Progenitor cell of endocrine pancreas (in vitro differentiated cells): ENCODE measurements around the gene AKR1C1. TPM values are rescaled to one million over a fixed set of nuclear protein-coding genes. Genes with fewer than 3 reads are reported as not detected.
"Not testable (repeated sequence)": the region's sequence is repeated elsewhere in the genome, so short reads cannot be mapped to it uniquely, and the experiment has no call there.

ENCODE experiments used
- DNase-seq: peaks from one replicate; pipeline ENCODE4 v3.0.0; 2021; ENCODE audit warnings: low spot score; ENCODE audit not compliant: unreplicated experiment
- H3K27ac Mint-ChIP-seq: 2 replicates; pipeline ENCODE4 v1.8.0; 2021; ENCODE audit warnings: mild to moderate bottlenecking, moderate library complexity, mixed read lengths
- H3K27me3 Mint-ChIP-seq: 2 replicates; pipeline ENCODE4 v1.8.0; 2021; ENCODE audit warnings: mixed read lengths
- H3K36me3 Mint-ChIP-seq: 2 replicates; pipeline ENCODE4 v1.8.0; 2022; ENCODE audit warnings: mixed read lengths; ENCODE audit not compliant: insufficient read depth
- H3K4me1 Mint-ChIP-seq: 2 replicates; pipeline ENCODE4 v1.8.0; 2021; ENCODE audit warnings: low read depth, mixed read lengths
- H3K4me3 Mint-ChIP-seq: 2 replicates; pipeline ENCODE4 v1.8.0; 2021; ENCODE audit warnings: low read depth, mild to moderate bottlenecking, moderate library complexity, mixed read lengths
- H3K9me3 Mint-ChIP-seq: 2 replicates; pipeline ENCODE4 v1.8.0; 2021; ENCODE audit warnings: low read depth, mixed read lengths
- total RNA-seq: library from RNA; stranded (reverse); gene quantifications from 2 replicates; pipeline ENCODE4 v1.2.1, GENCODE V29; 2021
- TF ChIP-seq, protein P1 (sequence below): fragments of 200-600 bp; sonication (generic); IDR thresholded peaks from one replicate; pipeline ENCODE4 v1.5.0; 2021; ENCODE audit warnings: antibody characterized with exemption, mild to moderate bottlenecking; ENCODE audit not compliant: unreplicated experiment

Gene AKR1C1
- total RNA-seq, 1 donor from 2014 or later = 4.8 TPM

DNA sequence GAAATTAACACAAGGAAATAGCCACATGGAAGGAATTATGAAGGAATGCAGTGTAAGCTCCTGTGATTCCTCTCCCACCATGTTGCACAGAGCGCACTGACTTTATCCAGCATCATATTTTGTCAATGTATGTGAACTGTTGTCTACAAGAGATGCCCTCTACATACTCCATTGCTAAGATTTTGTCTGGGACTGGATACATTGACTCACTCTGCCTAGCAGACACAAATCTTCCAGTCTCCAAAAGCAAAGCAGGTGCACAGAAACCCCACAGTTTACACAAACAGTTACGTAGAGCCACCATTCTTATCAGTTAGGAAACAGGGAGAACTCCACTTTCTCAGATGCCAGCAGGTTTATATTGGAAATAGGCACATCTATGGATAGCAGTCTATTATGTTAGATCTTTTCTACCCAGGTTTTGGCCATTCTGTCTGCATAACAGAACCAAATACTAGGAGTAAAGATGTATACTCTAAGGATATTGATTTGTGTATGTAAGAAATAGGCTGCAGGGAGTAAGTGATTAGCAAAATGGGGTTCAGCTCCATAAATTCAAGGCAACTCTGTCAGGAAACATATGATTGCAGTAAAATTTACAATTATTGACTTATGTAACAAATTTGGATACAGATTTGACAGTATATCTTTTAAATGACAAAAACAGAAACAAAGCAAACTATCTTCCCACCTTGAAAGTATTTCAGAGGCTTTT is 39.0 kb downstream of the AKR1C1 start:
- H3K4me1 Mint-ChIP-seq = peaks cover 5% of the 10 kb centered on the region
- no peak overlapping the region for H3K27ac Mint-ChIP-seq
- TF ChIP-seq, protein P1, sequence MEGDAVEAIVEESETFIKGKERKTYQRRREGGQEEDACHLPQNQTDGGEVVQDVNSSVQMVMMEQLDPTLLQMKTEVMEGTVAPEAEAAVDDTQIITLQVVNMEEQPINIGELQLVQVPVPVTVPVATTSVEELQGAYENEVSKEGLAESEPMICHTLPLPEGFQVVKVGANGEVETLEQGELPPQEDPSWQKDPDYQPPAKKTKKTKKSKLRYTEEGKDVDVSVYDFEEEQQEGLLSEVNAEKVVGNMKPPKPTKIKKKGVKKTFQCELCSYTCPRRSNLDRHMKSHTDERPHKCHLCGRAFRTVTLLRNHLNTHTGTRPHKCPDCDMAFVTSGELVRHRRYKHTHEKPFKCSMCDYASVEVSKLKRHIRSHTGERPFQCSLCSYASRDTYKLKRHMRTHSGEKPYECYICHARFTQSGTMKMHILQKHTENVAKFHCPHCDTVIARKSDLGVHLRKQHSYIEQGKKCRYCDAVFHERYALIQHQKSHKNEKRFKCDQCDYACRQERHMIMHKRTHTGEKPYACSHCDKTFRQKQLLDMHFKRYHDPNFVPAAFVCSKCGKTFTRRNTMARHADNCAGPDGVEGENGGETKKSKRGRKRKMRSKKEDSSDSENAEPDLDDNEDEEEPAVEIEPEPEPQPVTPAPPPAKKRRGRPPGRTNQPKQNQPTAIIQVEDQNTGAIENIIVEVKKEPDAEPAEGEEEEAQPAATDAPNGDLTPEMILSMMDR = no peak
- no peaks in the 10 kb centered on the region for H3K27me3 Mint-ChIP-seq
- no peaks in the 10 kb centered on the region for H3K9me3 Mint-ChIP-seq
- H3K4me3 Mint-ChIP-seq = no peak overlapping the region
- H3K36me3 Mint-ChIP-seq = no peaks in the 10 kb centered on the region
- DNase-seq = no peak

DNA sequence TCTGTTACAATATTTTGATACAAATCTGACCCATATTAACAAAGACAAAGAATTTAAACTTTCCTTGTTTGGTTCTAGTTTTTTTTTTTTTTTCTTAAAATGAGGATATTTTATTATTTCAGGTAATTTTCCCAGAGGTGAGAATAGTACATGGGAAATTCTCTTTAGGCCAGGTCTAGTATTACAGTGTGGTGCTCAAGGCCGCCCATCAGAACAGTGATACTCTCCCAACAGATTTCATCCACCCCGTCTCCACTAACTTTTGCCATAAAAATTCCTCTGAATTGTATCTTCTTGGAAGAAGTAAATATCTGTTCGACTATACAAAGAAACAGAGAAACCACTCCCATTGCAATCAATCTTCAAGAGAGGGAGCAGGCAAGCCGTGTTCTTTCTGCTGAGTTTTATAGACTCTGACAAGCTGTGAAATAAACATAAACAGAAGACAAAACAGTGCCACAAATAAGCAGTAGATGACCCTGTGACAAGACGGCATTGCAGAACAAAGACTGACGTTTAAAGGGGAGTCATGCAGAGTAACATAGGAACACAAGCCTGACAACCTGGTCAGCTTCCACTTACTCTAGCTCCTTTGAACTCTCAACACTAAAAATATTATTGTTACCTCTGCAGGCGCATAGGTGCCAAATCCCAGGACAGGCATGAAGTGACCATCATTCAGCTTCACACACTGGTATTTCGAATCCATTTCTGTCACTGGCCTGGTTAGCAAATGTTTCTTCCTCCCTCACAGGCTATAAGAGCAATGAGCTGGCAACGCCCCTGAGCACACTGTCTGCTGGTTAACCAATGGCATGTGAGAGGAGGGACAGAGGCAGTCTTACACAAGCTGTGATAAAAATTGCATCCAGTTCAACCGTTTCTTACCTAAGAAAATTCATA is 40.2 kb downstream of the AKR1C1 start, which contains the start of gene AKR1C2:
Gene AKR1C2, minus strand, starts transcription at position 731 of the 903 bp plus-strand sequence. Its CDS starts 22 bp downstream, at position 709.
- H3K4me1 Mint-ChIP-seq, H3K27ac Mint-ChIP-seq, DNase-seq, H3K9me3 Mint-ChIP-seq, H3K4me3 Mint-ChIP-seq, H3K36me3 Mint-ChIP-seq, H3K27me3 Mint-ChIP-seq: not testable (repeated sequence)

GRCh38 chr10:5004030-5004385 is 40.8 kb downstream of the AKR1C1 start:
- not testable (repeated sequence) for H3K4me1 Mint-ChIP-seq, H3K27ac Mint-ChIP-seq, H3K27me3 Mint-ChIP-seq, H3K9me3 Mint-ChIP-seq, H3K36me3 Mint-ChIP-seq, H3K4me3 Mint-ChIP-seq, DNase-seq

DNA sequence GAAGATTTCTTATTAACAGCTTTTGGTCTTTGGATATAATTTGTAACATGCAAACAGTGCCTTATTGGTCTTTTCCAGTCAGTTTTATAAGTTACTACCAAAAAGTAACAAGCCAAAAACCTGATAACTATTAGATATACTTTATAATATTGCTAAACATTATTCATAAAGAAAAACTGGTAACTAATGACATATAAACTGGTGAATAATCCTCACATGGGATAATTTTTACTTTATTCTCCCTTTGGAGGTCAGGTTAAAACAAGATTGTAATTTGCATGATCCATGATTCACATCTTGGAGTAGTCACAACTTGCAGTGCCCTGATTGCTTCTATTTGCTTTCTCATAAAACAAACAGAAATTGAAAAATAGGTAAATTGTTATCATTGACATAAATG is 41.3 kb downstream of the AKR1C1 start:
- H3K9me3 Mint-ChIP-seq, H3K27ac Mint-ChIP-seq, H3K4me1 Mint-ChIP-seq, H3K27me3 Mint-ChIP-seq, H3K36me3 Mint-ChIP-seq, H3K4me3 Mint-ChIP-seq, DNase-seq: not testable (repeated sequence)

DNA sequence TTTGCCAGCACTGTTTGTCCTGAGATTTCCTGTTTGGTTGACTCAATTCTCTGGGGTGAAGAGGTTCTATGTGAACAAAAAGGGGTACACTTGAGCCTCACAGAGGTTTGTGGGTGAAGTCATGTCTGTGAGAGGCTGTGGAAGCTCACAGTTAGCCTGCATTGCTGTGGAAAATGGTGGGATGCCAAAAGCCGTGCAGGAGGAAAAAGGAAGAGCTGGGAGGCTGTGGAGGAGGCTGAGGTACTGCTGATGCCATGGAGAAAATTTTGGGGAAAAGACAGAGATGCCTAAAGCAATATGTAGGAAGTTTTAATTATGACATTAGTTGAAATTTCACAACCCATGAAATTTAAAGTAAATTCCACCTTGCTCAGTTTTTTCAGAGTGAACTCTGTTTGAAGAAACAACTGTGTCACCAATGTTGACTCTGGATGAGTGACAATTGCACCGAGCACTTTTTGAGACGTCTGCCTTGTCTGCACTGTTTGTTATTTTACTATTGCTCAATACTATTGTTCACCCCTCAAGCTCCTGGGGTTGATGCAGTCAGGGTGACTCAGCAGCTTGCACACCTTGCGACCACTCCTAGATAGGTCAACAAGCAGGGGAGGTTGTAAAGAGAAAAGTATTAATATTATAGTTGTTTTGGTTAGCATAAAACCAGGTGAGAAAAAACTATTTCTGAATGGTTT is 45.8 kb downstream of the AKR1C1 start:
- DNase-seq, H3K4me3 Mint-ChIP-seq, H3K36me3 Mint-ChIP-seq, H3K27me3 Mint-ChIP-seq, H3K9me3 Mint-ChIP-seq: not testable (repeated sequence)
- peak overlapping the region; percentile 85 for H3K27ac Mint-ChIP-seq
- peaks cover 14% of the 10 kb centered on the region for H3K4me1 Mint-ChIP-seq

DNA sequence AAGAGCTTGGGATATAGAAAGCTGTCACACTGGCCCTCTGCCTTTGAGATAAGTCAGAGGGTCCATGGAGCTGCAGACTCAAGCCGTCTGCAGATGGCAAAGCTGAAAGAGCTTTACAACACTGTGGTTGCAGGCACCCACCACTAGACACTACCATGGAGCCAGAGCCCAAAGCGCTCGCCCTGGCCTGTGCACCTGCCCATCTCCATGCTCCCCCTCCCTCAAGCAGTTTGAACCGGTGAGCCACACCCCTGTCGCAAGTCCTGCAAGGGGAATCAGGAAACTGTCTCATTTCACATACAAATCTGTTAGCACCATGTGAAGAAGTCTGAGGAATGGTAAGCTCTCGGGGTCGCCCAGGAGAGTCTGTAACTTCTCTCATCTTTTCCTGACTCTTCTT is 46.8 kb downstream of the AKR1C1 start:
- not testable (repeated sequence) for DNase-seq, H3K9me3 Mint-ChIP-seq, H3K36me3 Mint-ChIP-seq, H3K4me3 Mint-ChIP-seq, H3K27me3 Mint-ChIP-seq, H3K27ac Mint-ChIP-seq
- H3K4me1 Mint-ChIP-seq = peaks cover 14% of the 10 kb centered on the region

- not testable (repeated sequence) for H3K4me3 Mint-ChIP-seq
Measured at GRCh38 chr10:5011392-5011791, 48.2 kb downstream of the AKR1C1 start.

DNA sequence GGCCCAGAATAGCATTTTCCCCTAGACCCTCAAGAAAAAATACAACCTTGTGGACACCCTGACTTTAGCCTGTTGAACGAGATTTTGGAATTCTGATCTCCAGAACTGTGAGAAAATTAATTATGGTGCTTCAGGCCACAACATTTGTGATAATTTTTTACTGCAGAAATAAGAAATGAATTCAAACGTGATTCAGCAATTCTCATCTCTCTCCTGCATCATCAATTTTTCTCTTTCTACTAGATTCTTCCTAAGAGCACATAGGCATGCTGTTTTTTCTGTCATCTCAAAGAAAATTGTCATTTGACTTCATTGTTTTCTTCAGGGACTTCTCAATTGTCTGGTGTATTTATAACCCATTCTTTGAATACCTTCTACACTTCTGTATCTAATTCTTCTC is 49.4 kb downstream of the AKR1C1 start:
- H3K27ac Mint-ChIP-seq = no peak overlapping the region
- H3K4me3 Mint-ChIP-seq = no peak overlapping the region
- H3K4me1 Mint-ChIP-seq = peaks cover 14% of the 10 kb centered on the region
- TF ChIP-seq, protein P1 = no peak
- no peaks in the 10 kb centered on the region for H3K27me3 Mint-ChIP-seq
- H3K9me3 Mint-ChIP-seq = no peaks in the 10 kb centered on the region
- no peaks in the 10 kb centered on the region for H3K36me3 Mint-ChIP-seq
- DNase-seq = no peak

More at GRCh38 chr10:5011392-5011791, 48.2 kb downstream of the AKR1C1 start:
- peaks cover 14% of the 10 kb centered on the region for H3K4me1 Mint-ChIP-seq
- H3K27ac Mint-ChIP-seq, DNase-seq, H3K27me3 Mint-ChIP-seq, H3K9me3 Mint-ChIP-seq, H3K36me3 Mint-ChIP-seq: not testable (repeated sequence)
